ENCODE measurements around the gene RARA.

The RARA gene

DNA sequence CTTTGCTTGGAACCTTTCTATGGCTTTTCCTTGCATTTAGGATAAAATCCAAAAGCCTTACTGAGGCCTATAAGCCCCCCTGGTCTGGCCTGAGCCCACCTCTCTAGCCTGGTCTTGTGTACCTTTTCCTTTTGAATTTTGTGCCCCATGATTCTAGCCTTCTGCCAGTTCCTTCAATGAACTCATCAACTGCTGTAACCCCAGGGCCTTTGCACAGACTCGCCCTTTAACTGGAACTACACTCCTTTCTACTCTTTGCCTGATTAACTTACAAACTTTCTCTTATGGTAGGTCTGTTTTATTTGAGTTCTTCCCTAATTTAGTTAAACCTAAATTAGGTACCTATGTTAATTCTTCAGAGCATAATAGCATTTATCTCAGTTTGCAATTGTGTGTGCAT lies 31.3 kb downstream of the RARA start:
- POLR2A ChIA-PET, result interaction anchor here (1.0 to 2.0 kb wide), 6 partner anchors 12 to 52 kb away, joined by 3 to 15 read pairs (median 8); no protein-coding TSS in a partner anchor
- Histone ChIP-seq H3K9me3 (ENCODE audit: control insufficient read depth, insufficient read depth, low read depth, low read length) (no peaks in the 10 kb centered on the region), H3K27ac (ENCODE audit: extremely low read depth, low read depth, low read length) (no peak overlapping the region), H3K36me3 (ENCODE audit: control insufficient read depth in 2 of 2, insufficient read depth in 1 of 2, low read length in 2 of 2) (peaks cover 0 to 4% of the 10 kb centered on the region in 2 experiments; a peak in 2 of 3 replicates), H3K4me3 (ENCODE audit: low read depth, low read length) (no peak overlapping the region), H3K4me1 (ENCODE audit: control insufficient read depth, insufficient read depth, low read length) (peaks cover 25% of the 10 kb centered on the region)
- TF ChIP-seq ZNF623 (tag by site-specific recombination; IDR thresholded peaks at IDR 0.05), result peak; percentile 99
- no peak for TF ChIP-seq WT1 (tag by site-specific recombination; IDR thresholded peaks at IDR 0.05)
- TF ChIP-seq HOXC10 (CRISPR knock-in tag; IDR thresholded peaks at IDR 0.05), result no peak
- TF ChIP-seq ZNF658 (tag by site-specific recombination; IDR thresholded peaks at IDR 0.05), result no peak
- CTCF ChIA-PET, result interaction anchor here (0.7 to 2.1 kb wide), 5 partner anchors 13 to 38 kb away, joined by 3 to 7 read pairs (median 4); no protein-coding TSS in a partner anchor

DNA sequence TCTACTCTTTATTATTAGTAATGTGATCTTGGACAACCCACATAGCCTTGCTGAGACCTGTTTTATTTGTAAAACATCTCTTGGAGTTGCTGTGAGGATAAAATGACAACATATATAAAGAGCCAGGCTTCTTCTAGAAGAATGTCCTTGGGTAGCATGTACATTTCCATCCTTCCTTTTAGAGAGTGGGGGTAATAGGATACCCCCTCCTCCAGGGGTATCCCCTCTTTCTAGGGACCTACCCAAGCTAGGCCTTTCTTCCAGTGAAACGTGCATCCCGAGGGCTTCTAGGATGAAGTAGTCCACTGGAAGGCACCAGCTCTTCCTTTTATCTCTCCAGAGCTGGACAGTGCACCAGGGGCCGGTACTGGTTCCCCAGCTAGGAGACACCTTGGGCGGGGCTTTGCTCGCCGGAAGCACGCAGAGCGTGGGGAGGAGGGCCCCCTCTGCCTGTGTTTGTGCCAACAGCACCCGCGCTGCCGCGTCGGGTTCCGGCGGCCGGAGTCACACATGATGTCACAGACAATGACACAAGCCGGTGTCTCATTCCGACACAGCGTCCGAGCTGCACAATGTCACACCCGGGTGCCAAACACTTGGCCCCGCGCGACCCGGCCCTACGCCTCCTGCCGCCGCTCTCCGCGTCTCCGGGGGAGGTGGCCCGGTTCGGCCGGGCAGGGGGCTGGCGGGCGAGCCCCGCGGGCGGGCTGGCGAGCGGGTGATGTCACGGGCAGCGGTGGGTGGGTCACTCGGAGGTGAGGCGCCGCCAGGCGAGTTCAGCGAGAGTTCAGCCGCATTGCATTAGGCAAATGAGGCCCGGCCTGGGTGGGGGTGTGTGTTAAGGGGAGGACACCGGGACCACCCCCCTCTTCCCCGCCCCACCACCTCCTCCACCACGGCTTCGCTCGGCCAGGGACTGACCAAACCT lies 32.2 kb downstream of the RARA start:
- Histone ChIP-seq H3K36me3 (ENCODE audit: control insufficient read depth in 2 of 2, insufficient read depth in 1 of 2, low read length in 2 of 2) (peaks cover 0 to 4% of the 10 kb centered on the region in 2 experiments; a peak in 2 of 3 replicates), H3K27ac (ENCODE audit: extremely low read depth, low read depth, low read length) (peak overlapping the region; percentile 77), H3K4me1 (ENCODE audit: control insufficient read depth, insufficient read depth, low read length) (peaks cover 28% of the 10 kb centered on the region), H3K9me3 (ENCODE audit: control insufficient read depth, insufficient read depth, low read depth, low read length) (no peaks in the 10 kb centered on the region), H3K4me3 (ENCODE audit: low read depth, low read length) (peak overlapping the region; percentile 69)
- POLR2A ChIA-PET, result interaction anchor here (0.6 to 2.0 kb wide), 18 partner anchors 13 to 227 kb away, joined by 3 to 15 read pairs (median 4); partner anchors contain the start of genes CASC3, GJD3 and RARA
- CTCF ChIA-PET, result interaction anchor here (0.6 to 2.1 kb wide), 8 partner anchors 13 to 130 kb away, joined by 3 to 7 read pairs (median 4); no protein-coding TSS in a partner anchor
- TF ChIP-seq ZNF433 (tag by site-specific recombination; IDR thresholded peaks at IDR 0.05; ENCODE audit: low read depth) (no peak), BCL11A (tag by site-specific recombination; IDR thresholded peaks at IDR 0.05; ENCODE audit: low read depth) (peak; percentile 59), WT1 (tag by site-specific recombination; IDR thresholded peaks at IDR 0.05) (peak; percentile 17; the same call in 1 of the 2 replicates), ZSCAN30 (tag by site-specific recombination; IDR thresholded peaks at IDR 0.05) (peak; percentile 53; the same call in 1 of the 2 replicates), ZBTB21 (tag by site-specific recombination; IDR thresholded peaks at IDR 0.05) (peak; percentile 99), ZNF600 (tag by site-specific recombination; IDR thresholded peaks at IDR 0.05) (peak; percentile 94), ZFP69B (tag by site-specific recombination; IDR thresholded peaks at IDR 0.05) (peak; percentile 45), ZNF664 (tag by site-specific recombination; IDR thresholded peaks at IDR 0.05) (no peak), ZFHX2 (tag by site-specific recombination; conservative IDR thresholded peaks at IDR 0.05) (peak; percentile 71), FEZF1 (tag by site-specific recombination; IDR thresholded peaks at IDR 0.05) (no peak), ZNF561 (tag by site-specific recombination; IDR thresholded peaks at IDR 0.05; ENCODE audit: borderline replicate concordance) (peak; percentile 74; the same call in 1 of the 2 replicates), ZNF660 (tag by site-specific recombination; IDR thresholded peaks at IDR 0.05) (peak; percentile 75; the same call in 1 of the 2 replicates), ZNF701 (tag by site-specific recombination; IDR thresholded peaks at IDR 0.05) (no peak), ZNF211 (tag by site-specific recombination; IDR thresholded peaks at IDR 0.05; ENCODE audit: low read depth) (no peak), OVOL3 (tag by site-specific recombination; IDR thresholded peaks at IDR 0.05) (no peak)
- TF ChIP-seq, protein P1, sequence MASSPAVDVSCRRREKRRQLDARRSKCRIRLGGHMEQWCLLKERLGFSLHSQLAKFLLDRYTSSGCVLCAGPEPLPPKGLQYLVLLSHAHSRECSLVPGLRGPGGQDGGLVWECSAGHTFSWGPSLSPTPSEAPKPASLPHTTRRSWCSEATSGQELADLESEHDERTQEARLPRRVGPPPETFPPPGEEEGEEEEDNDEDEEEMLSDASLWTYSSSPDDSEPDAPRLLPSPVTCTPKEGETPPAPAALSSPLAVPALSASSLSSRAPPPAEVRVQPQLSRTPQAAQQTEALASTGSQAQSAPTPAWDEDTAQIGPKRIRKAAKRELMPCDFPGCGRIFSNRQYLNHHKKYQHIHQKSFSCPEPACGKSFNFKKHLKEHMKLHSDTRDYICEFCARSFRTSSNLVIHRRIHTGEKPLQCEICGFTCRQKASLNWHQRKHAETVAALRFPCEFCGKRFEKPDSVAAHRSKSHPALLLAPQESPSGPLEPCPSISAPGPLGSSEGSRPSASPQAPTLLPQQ (tag by site-specific recombination; IDR thresholded peaks at IDR 0.05), result peak; percentile 68
- TF ChIP-seq, protein P2, sequence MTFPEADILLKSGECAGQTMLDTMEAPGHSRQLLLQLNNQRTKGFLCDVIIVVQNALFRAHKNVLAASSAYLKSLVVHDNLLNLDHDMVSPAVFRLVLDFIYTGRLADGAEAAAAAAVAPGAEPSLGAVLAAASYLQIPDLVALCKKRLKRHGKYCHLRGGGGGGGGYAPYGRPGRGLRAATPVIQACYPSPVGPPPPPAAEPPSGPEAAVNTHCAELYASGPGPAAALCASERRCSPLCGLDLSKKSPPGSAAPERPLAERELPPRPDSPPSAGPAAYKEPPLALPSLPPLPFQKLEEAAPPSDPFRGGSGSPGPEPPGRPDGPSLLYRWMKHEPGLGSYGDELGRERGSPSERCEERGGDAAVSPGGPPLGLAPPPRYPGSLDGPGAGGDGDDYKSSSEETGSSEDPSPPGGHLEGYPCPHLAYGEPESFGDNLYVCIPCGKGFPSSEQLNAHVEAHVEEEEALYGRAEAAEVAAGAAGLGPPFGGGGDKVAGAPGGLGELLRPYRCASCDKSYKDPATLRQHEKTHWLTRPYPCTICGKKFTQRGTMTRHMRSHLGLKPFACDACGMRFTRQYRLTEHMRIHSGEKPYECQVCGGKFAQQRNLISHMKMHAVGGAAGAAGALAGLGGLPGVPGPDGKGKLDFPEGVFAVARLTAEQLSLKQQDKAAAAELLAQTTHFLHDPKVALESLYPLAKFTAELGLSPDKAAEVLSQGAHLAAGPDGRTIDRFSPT (tag by site-specific recombination; IDR thresholded peaks at IDR 0.05), result peak; percentile 84
- TF ChIP-seq, protein P3, sequence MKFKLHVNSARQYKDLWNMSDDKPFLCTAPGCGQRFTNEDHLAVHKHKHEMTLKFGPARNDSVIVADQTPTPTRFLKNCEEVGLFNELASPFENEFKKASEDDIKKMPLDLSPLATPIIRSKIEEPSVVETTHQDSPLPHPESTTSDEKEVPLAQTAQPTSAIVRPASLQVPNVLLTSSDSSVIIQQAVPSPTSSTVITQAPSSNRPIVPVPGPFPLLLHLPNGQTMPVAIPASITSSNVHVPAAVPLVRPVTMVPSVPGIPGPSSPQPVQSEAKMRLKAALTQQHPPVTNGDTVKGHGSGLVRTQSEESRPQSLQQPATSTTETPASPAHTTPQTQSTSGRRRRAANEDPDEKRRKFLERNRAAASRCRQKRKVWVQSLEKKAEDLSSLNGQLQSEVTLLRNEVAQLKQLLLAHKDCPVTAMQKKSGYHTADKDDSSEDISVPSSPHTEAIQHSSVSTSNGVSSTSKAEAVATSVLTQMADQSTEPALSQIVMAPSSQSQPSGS (tag by site-specific recombination; IDR thresholded peaks at IDR 0.05; ENCODE audit: low read depth), result peak; percentile 83
- TF ChIP-seq, protein P4, sequence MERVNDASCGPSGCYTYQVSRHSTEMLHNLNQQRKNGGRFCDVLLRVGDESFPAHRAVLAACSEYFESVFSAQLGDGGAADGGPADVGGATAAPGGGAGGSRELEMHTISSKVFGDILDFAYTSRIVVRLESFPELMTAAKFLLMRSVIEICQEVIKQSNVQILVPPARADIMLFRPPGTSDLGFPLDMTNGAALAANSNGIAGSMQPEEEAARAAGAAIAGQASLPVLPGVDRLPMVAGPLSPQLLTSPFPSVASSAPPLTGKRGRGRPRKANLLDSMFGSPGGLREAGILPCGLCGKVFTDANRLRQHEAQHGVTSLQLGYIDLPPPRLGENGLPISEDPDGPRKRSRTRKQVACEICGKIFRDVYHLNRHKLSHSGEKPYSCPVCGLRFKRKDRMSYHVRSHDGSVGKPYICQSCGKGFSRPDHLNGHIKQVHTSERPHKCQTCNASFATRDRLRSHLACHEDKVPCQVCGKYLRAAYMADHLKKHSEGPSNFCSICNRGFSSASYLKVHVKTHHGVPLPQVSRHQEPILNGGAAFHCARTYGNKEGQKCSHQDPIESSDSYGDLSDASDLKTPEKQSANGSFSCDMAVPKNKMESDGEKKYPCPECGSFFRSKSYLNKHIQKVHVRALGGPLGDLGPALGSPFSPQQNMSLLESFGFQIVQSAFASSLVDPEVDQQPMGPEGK (tag by site-specific recombination; IDR thresholded peaks at IDR 0.05), result peak; percentile 96
- TF ChIP-seq, protein P5, sequence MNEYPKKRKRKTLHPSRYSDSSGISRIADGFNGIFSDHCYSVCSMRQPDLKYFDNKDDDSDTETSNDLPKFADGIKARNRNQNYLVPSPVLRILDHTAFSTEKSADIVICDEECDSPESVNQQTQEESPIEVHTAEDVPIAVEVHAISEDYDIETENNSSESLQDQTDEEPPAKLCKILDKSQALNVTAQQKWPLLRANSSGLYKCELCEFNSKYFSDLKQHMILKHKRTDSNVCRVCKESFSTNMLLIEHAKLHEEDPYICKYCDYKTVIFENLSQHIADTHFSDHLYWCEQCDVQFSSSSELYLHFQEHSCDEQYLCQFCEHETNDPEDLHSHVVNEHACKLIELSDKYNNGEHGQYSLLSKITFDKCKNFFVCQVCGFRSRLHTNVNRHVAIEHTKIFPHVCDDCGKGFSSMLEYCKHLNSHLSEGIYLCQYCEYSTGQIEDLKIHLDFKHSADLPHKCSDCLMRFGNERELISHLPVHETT (tag by site-specific recombination; IDR thresholded peaks at IDR 0.05), result no peak
